ENCODE data around the gene NHP2. TPM values are rescaled to one million over a fixed set of nuclear protein-coding genes. Genes with fewer than 3 reads are reported as not detected.

The NHP2 gene
- total and polyA plus RNA-seq, 9 of the 15 experiments (the other 6 are each of a cell fraction or from before 2014, with no cell fraction given): 52.8 to 622 (median 144) TPM

DNA sequence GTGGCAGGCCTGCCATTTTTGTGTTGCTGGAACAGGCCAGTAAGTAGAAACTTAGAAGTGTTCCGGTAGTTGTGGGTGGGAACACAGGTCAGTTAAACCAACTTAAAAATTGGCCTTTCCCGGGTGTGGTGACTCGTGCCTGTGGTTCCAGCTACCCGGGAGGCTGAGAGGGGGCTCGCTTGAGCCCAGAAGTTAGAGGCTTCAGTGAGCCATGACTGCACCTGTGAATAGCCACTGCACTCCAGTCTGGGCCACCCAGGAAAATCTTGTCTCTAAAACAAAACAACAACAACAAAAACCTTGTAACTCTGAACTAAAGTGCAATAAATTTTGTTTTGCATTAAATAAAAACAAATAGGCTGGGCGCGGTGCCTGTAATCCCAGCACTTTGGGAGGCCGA lies 1.4 kb upstream of the NHP2 start (continued):
- TF ChIP-seq, protein P1, sequence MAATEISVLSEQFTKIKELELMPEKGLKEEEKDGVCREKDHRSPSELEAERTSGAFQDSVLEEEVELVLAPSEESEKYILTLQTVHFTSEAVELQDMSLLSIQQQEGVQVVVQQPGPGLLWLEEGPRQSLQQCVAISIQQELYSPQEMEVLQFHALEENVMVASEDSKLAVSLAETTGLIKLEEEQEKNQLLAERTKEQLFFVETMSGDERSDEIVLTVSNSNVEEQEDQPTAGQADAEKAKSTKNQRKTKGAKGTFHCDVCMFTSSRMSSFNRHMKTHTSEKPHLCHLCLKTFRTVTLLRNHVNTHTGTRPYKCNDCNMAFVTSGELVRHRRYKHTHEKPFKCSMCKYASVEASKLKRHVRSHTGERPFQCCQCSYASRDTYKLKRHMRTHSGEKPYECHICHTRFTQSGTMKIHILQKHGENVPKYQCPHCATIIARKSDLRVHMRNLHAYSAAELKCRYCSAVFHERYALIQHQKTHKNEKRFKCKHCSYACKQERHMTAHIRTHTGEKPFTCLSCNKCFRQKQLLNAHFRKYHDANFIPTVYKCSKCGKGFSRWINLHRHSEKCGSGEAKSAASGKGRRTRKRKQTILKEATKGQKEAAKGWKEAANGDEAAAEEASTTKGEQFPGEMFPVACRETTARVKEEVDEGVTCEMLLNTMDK (IDR thresholded peaks at IDR 0.05; ENCODE audit: borderline replicate concordance, insufficient read depth, low read depth, low read length, poor library complexity, severe bottlenecking): no peak
- TF ChIP-seq ZBTB7A (IDR thresholded peaks at IDR 0.05; ENCODE audit: borderline replicate concordance, control insufficient read depth, low read depth, low read length) (no peak), ZNF274 (IDR thresholded peaks at IDR 0.05; ENCODE audit: borderline replicate concordance, low read depth, low read length) (no peak)

DNA sequence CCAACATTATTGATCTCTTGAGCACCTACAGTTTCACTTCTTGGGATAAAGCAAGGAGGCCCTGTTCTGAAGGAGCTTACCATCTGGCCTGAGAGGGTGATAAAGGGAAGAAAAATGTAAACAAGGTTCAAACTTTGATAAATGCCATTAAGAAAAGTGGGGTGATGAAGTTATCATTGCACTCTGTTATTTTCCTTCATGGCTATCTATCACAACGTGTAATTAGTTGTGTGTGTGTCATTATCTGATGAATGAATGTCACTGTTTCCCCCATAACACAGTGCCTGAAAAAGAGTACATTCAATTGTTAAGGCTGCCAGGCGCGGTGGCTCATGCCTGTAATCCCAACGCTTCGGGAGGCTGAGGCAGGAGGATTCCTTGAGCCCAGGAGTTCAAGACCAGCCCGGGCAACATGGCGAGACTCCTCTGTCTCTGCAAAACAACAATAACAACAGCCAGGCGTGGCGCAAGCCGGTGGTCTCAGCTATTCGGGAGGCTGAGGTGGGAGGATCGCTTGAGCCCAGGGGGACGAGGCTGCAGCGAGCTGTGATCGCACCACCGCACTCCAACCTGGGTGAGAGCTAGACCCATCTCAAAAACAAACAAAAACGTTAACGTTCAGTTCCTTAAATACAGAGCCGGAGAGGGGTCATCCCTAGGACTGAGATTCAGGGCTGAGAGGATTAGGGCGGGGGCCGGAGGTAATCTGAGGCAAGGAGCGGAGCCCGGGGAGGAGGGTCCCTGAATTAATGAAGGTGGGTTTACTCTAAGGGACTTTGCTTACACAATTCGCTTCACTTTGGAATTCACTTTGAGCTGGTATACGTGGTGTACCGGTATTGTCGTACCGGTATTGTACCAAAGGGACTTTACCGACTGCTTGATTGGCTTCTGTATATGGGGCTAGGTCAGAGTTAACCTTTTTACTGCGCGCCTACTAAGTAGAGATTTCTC lies 917 bp downstream of the NHP2 start:
- H3K36me3 ChIP-seq (ENCODE audit: control insufficient read depth, insufficient read depth, low read length): peaks cover 50% of the 10 kb centered on the region
- peaks cover 14% of the 10 kb centered on the region for H4K20me1 ChIP-seq (replicated peaks; ENCODE audit: control insufficient read depth, insufficient read depth, low read length)
- no TSS peak for BruUV-seq (replicated peaks)
- peak overlapping the region; percentile 71; the same call in 1 of the 2 replicates for H2AFZ ChIP-seq (ENCODE audit: low read depth, low read length)
- in situ Hi-C loops (cut with MboI): loop anchor here (5.0 kb wide), 1 partner anchor 75 kb away; no protein-coding TSS in a partner anchor
- H3K4me1 ChIP-seq (replicated peaks in 1 of 2; ENCODE audit: control insufficient read depth in 2 of 2, insufficient read depth in 2 of 2, low read length in 2 of 2): peaks cover 9 to 26% of the 10 kb centered on the region in 2 experiments; a peak in 4 of 5 replicates
- DNase-seq (ENCODE audit: extremely low read depth in 1 of 4, low spot score in 3 of 4) (no peak), ATAC-seq (no peak), FAIRE-seq (no peak)
- POLR2A ChIA-PET: interaction anchor here (0.6 to 3.0 kb wide), 15 partner anchors 9 to 1748 kb away, joined by 3 to 16 read pairs (median 4); no protein-coding TSS in a partner anchor
- no peaks in the 10 kb centered on the region for H3K9me3 ChIP-seq (replicated peaks; ENCODE audit: control insufficient read depth, insufficient read depth, low read depth, low read length)
- H3K27me3 ChIP-seq (ENCODE audit: control insufficient read depth in 2 of 2, insufficient read depth in 2 of 2, low read length in 2 of 2): no peaks in the 10 kb centered on the region
- peak overlapping the region; percentile 77 for H3K4me2 ChIP-seq (ENCODE audit: insufficient read depth, low read length)
- H3K79me2 ChIP-seq (ENCODE audit: control insufficient read depth, insufficient read depth, low read length): peaks cover 24% of the 10 kb centered on the region
- CTCF ChIA-PET (ENCODE audit: low intra/inter-chr PET ratio): no interaction called here
- 22% methylated on average over 28 of the region's 31 CpGs for WGBS (ENCODE audit: insufficient coverage, low coverage, missing lambda C conversion rate)
- H3K27ac ChIP-seq (ENCODE audit: extremely low read depth, low read depth, low read length): peak overlapping the region; percentile 46
- no peaks in the 10 kb centered on the region for H3K9me1 ChIP-seq (ENCODE audit: control insufficient read depth, insufficient read depth, low read length)
- H3K4me3 ChIP-seq: peak overlapping the region; percentile 62
- intact Hi-C loops (cut with micrococcal nuclease): loop anchor here (5.0 kb wide), 1 partner anchor 40 kb away; the partner anchor contains the start of gene N4BP3
- H3K9ac ChIP-seq (ENCODE audit: insufficient read depth in 1 of 2, low read depth in 2 of 2, low read length in 2 of 2): peak overlapping the region; percentile 70 to 94
- TF ChIP-seq LCOR (CRISPR knock-in tag; IDR thresholded peaks at IDR 0.05) (0 out of 2 replicates have a peak, but pooled peaks have one; percentile 39), TEAD1 (CRISPR knock-in tag; IDR thresholded peaks at IDR 0.05) (0 out of 4 replicates have a peak, but pooled peaks of 1 of the 2 experiments have one; percentile 11), ILF3 (IDR thresholded peaks at IDR 0.05; ENCODE audit: borderline replicate concordance) (0 out of 2 replicates have a peak, but pooled peaks have one; percentile 62), ZNF76 (CRISPR knock-in tag; IDR thresholded peaks at IDR 0.05; ENCODE audit: borderline replicate concordance) (no peak)
- TF ChIP-seq, protein P2, sequence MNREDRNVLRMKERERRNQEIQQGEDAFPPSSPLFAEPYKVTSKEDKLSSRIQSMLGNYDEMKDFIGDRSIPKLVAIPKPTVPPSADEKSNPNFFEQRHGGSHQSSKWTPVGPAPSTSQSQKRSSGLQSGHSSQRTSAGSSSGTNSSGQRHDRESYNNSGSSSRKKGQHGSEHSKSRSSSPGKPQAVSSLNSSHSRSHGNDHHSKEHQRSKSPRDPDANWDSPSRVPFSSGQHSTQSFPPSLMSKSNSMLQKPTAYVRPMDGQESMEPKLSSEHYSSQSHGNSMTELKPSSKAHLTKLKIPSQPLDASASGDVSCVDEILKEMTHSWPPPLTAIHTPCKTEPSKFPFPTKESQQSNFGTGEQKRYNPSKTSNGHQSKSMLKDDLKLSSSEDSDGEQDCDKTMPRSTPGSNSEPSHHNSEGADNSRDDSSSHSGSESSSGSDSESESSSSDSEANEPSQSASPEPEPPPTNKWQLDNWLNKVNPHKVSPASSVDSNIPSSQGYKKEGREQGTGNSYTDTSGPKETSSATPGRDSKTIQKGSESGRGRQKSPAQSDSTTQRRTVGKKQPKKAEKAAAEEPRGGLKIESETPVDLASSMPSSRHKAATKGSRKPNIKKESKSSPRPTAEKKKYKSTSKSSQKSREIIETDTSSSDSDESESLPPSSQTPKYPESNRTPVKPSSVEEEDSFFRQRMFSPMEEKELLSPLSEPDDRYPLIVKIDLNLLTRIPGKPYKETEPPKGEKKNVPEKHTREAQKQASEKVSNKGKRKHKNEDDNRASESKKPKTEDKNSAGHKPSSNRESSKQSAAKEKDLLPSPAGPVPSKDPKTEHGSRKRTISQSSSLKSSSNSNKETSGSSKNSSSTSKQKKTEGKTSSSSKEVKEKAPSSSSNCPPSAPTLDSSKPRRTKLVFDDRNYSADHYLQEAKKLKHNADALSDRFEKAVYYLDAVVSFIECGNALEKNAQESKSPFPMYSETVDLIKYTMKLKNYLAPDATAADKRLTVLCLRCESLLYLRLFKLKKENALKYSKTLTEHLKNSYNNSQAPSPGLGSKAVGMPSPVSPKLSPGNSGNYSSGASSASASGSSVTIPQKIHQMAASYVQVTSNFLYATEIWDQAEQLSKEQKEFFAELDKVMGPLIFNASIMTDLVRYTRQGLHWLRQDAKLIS (CRISPR knock-in tag; IDR thresholded peaks at IDR 0.05): peak; percentile 1; the same call in 1 of the 2 replicates

Measured in K562 (cell line).